ENCODE results near the gene GRM5. TPM values are rescaled to one million over a fixed set of nuclear protein-coding genes. Genes with fewer than 3 reads are reported as not detected.

GRM5 gene
- polyA plus RNA-seq, 2 donors = 0.02 TPM; not detected in 1

- H3K4me1 ChIP-seq (ENCODE audit: control insufficient read depth in 2 of 2, insufficient read depth in 2 of 2, low read length in 1 of 2) = no peaks in the 10 kb centered on the region
- no peak overlapping the region for H3K27ac ChIP-seq (ENCODE audit: low read depth in 2 of 2, low read length in 1 of 2)
- no peaks in the 10 kb centered on the region for H3K27me3 ChIP-seq (ENCODE audit: control insufficient read depth in 1 of 2, insufficient read depth in 2 of 2, low read length in 2 of 2)
- no peaks in the 10 kb centered on the region for H3K36me3 ChIP-seq (ENCODE audit: control insufficient read depth in 2 of 2, insufficient read depth in 2 of 2, low read length in 1 of 2)
- no peaks in the 10 kb centered on the region for H3K9me3 ChIP-seq (ENCODE audit: control insufficient read depth in 2 of 2, insufficient read depth in 1 of 2, low read depth in 1 of 2, low read length in 1 of 2)
- H3K4me3 ChIP-seq (ENCODE audit: low read depth in 1 of 2, low read length in 2 of 2) = no peak overlapping the region
Measured at GRCh38 chr11:88790182-88790581, 275.6 kb downstream of the GRM5 start.

- H3K27me3 ChIP-seq (ENCODE audit: control insufficient read depth in 1 of 2, insufficient read depth in 2 of 2, low read length in 2 of 2) = no peaks in the 10 kb centered on the region
- WGBS, 2 donors = 62 to 70% methylated on average over 4 of the region's 4 CpGs
- no peak overlapping the region for H3K27ac ChIP-seq (ENCODE audit: low read depth in 2 of 2, low read length in 1 of 2)
- no peaks in the 10 kb centered on the region for H3K4me1 ChIP-seq (ENCODE audit: control insufficient read depth in 2 of 2, insufficient read depth in 2 of 2, low read length in 1 of 2)
- no peak overlapping the region for H3K4me3 ChIP-seq (ENCODE audit: low read depth in 1 of 2, low read length in 2 of 2)
- H3K9me3 ChIP-seq (ENCODE audit: control insufficient read depth in 2 of 2, insufficient read depth in 1 of 2, low read depth in 1 of 2, low read length in 1 of 2) = no peaks in the 10 kb centered on the region
- no peaks in the 10 kb centered on the region for H3K36me3 ChIP-seq (ENCODE audit: control insufficient read depth in 2 of 2, insufficient read depth in 2 of 2, low read length in 1 of 2)
Measured at GRCh38 chr11:88779577-88779976, 286.2 kb downstream of the GRM5 start.

- WGBS, 2 donors = 45 to 58% methylated on average over 3 of the region's 3 CpGs
Measured at GRCh38 chr11:88770475-88771079, 295.2 kb downstream of the GRM5 start.

GRCh38 chr11:88744140-88744539, 321.6 kb downstream of the GRM5 start:
- H3K36me3 ChIP-seq (ENCODE audit: control insufficient read depth in 2 of 2, insufficient read depth in 2 of 2, low read length in 1 of 2) = no peaks in the 10 kb centered on the region
- no peaks in the 10 kb centered on the region for H3K9me3 ChIP-seq (ENCODE audit: control insufficient read depth in 2 of 2, insufficient read depth in 1 of 2, low read depth in 1 of 2, low read length in 1 of 2)
- H3K27me3 ChIP-seq (ENCODE audit: control insufficient read depth in 1 of 2, insufficient read depth in 2 of 2, low read length in 2 of 2) = no peaks in the 10 kb centered on the region
- 86 to 91% methylated on average over 4 of the region's 4 CpGs for WGBS, 2 donors
- no peak overlapping the region for H3K4me3 ChIP-seq (ENCODE audit: low read depth in 1 of 2, low read length in 2 of 2)
- H3K27ac ChIP-seq (ENCODE audit: low read depth in 2 of 2, low read length in 1 of 2) = no peak overlapping the region
- no peaks in the 10 kb centered on the region for H3K4me1 ChIP-seq (ENCODE audit: control insufficient read depth in 2 of 2, insufficient read depth in 2 of 2, low read length in 1 of 2)

More at GRCh38 chr11:88770475-88771079, 295.2 kb downstream of the GRM5 start:
- H3K27me3 ChIP-seq (ENCODE audit: control insufficient read depth in 1 of 2, insufficient read depth in 2 of 2, low read length in 2 of 2) = no peaks in the 10 kb centered on the region
- H3K4me3 ChIP-seq (ENCODE audit: low read depth in 1 of 2, low read length in 2 of 2) = no peak overlapping the region
- H3K4me1 ChIP-seq (ENCODE audit: control insufficient read depth in 2 of 2, insufficient read depth in 2 of 2, low read length in 1 of 2) = no peaks in the 10 kb centered on the region
- H3K27ac ChIP-seq (ENCODE audit: low read depth in 2 of 2, low read length in 1 of 2) = no peak overlapping the region
- no peaks in the 10 kb centered on the region for H3K36me3 ChIP-seq (ENCODE audit: control insufficient read depth in 2 of 2, insufficient read depth in 2 of 2, low read length in 1 of 2)
- no peaks in the 10 kb centered on the region for H3K9me3 ChIP-seq (ENCODE audit: control insufficient read depth in 2 of 2, insufficient read depth in 1 of 2, low read depth in 1 of 2, low read length in 1 of 2)

GRCh38 chr11:88739524-88739923, 326.3 kb downstream of the GRM5 start:
- Histone ChIP-seq H3K9me3 (ENCODE audit: control insufficient read depth in 2 of 2, insufficient read depth in 1 of 2, low read depth in 1 of 2, low read length in 1 of 2) (no peaks in the 10 kb centered on the region), H3K27me3 (ENCODE audit: control insufficient read depth in 1 of 2, insufficient read depth in 2 of 2, low read length in 2 of 2) (no peaks in the 10 kb centered on the region)
- WGBS, 2 donors = 74 to 86% methylated on average over 8 of the region's 8 CpGs

GRCh38 chr11:88709567-88709966, 356.2 kb downstream of the GRM5 start:
- no peaks in the 10 kb centered on the region for H3K9me3 ChIP-seq (ENCODE audit: control insufficient read depth in 2 of 2, insufficient read depth in 1 of 2, low read depth in 1 of 2, low read length in 1 of 2)
- H3K27me3 ChIP-seq (ENCODE audit: control insufficient read depth in 1 of 2, insufficient read depth in 2 of 2, low read length in 2 of 2) = no peaks in the 10 kb centered on the region
- H3K27ac ChIP-seq (ENCODE audit: low read depth in 2 of 2, low read length in 1 of 2) = no peak overlapping the region
- 35 to 37% methylated on average over 1 of the region's 1 CpG for WGBS, 2 donors
- no peaks in the 10 kb centered on the region for H3K36me3 ChIP-seq (ENCODE audit: control insufficient read depth in 2 of 2, insufficient read depth in 2 of 2, low read length in 1 of 2)
- no peak overlapping the region for H3K4me3 ChIP-seq (ENCODE audit: low read depth in 1 of 2, low read length in 2 of 2)
- H3K4me1 ChIP-seq (ENCODE audit: control insufficient read depth in 2 of 2, insufficient read depth in 2 of 2, low read length in 1 of 2) = no peaks in the 10 kb centered on the region

More at GRCh38 chr11:88739524-88739923, 326.3 kb downstream of the GRM5 start:
- no peak overlapping the region for H3K4me3 ChIP-seq (ENCODE audit: low read depth in 1 of 2, low read length in 2 of 2)
- H3K27ac ChIP-seq (ENCODE audit: low read depth in 2 of 2, low read length in 1 of 2) = no peak overlapping the region
- H3K4me1 ChIP-seq (ENCODE audit: control insufficient read depth in 2 of 2, insufficient read depth in 2 of 2, low read length in 1 of 2) = no peaks in the 10 kb centered on the region
- no peaks in the 10 kb centered on the region for H3K36me3 ChIP-seq (ENCODE audit: control insufficient read depth in 2 of 2, insufficient read depth in 2 of 2, low read length in 1 of 2)

- H3K4me3 ChIP-seq (ENCODE audit: low read depth in 1 of 2, low read length in 2 of 2) = no peak overlapping the region
- no peaks in the 10 kb centered on the region for H3K36me3 ChIP-seq (ENCODE audit: control insufficient read depth in 2 of 2, insufficient read depth in 2 of 2, low read length in 1 of 2)
- 86 to 87% methylated on average over 1 of the region's 1 CpG for WGBS, 2 donors
- no peak overlapping the region for H3K27ac ChIP-seq (ENCODE audit: low read depth in 2 of 2, low read length in 1 of 2)
- no peaks in the 10 kb centered on the region for H3K4me1 ChIP-seq (ENCODE audit: control insufficient read depth in 2 of 2, insufficient read depth in 2 of 2, low read length in 1 of 2)
- no peaks in the 10 kb centered on the region for H3K9me3 ChIP-seq (ENCODE audit: control insufficient read depth in 2 of 2, insufficient read depth in 1 of 2, low read depth in 1 of 2, low read length in 1 of 2)
- no peaks in the 10 kb centered on the region for H3K27me3 ChIP-seq (ENCODE audit: control insufficient read depth in 1 of 2, insufficient read depth in 2 of 2, low read length in 2 of 2)
Measured at GRCh38 chr11:88704485-88704884, 361.3 kb downstream of the GRM5 start.

- no peak overlapping the region for H3K4me3 ChIP-seq (ENCODE audit: low read depth in 1 of 2, low read length in 2 of 2)
- no peaks in the 10 kb centered on the region for H3K9me3 ChIP-seq (ENCODE audit: control insufficient read depth in 2 of 2, insufficient read depth in 1 of 2, low read depth in 1 of 2, low read length in 1 of 2)
- no peaks in the 10 kb centered on the region for H3K4me1 ChIP-seq (ENCODE audit: control insufficient read depth in 2 of 2, insufficient read depth in 2 of 2, low read length in 1 of 2)
- H3K27me3 ChIP-seq (ENCODE audit: control insufficient read depth in 1 of 2, insufficient read depth in 2 of 2, low read length in 2 of 2) = no peaks in the 10 kb centered on the region
- 78 to 81% methylated on average over 2 of the region's 2 CpGs for WGBS, 2 donors
- H3K27ac ChIP-seq (ENCODE audit: low read depth in 2 of 2, low read length in 1 of 2) = no peak overlapping the region
- H3K36me3 ChIP-seq (ENCODE audit: control insufficient read depth in 2 of 2, insufficient read depth in 2 of 2, low read length in 1 of 2) = no peaks in the 10 kb centered on the region
Measured at GRCh38 chr11:88701816-88702215, 364.0 kb downstream of the GRM5 start.

- 68 to 74% methylated on average over 3 of the region's 3 CpGs for WGBS, 2 donors
- H3K4me1 ChIP-seq (ENCODE audit: control insufficient read depth in 2 of 2, insufficient read depth in 2 of 2, low read length in 1 of 2) = no peaks in the 10 kb centered on the region
- no peaks in the 10 kb centered on the region for H3K27me3 ChIP-seq (ENCODE audit: control insufficient read depth in 1 of 2, insufficient read depth in 2 of 2, low read length in 2 of 2)
Measured at GRCh38 chr11:88697139-88697538, 368.6 kb downstream of the GRM5 start.

GRCh38 chr11:88695689-88696414, 369.9 kb downstream of the GRM5 start:
- 42 to 55% methylated on average over 11 of the region's 11 CpGs for WGBS, 2 donors
- H3K4me3 ChIP-seq (ENCODE audit: low read depth in 1 of 2, low read length in 2 of 2) = no peak overlapping the region
- H3K27me3 ChIP-seq (ENCODE audit: control insufficient read depth in 1 of 2, insufficient read depth in 2 of 2, low read length in 2 of 2) = no peaks in the 10 kb centered on the region
- H3K36me3 ChIP-seq (ENCODE audit: control insufficient read depth in 2 of 2, insufficient read depth in 2 of 2, low read length in 1 of 2) = no peaks in the 10 kb centered on the region
- no peaks in the 10 kb centered on the region for H3K4me1 ChIP-seq (ENCODE audit: control insufficient read depth in 2 of 2, insufficient read depth in 2 of 2, low read length in 1 of 2)
- no peak overlapping the region for H3K27ac ChIP-seq (ENCODE audit: low read depth in 2 of 2, low read length in 1 of 2)
- H3K9me3 ChIP-seq (ENCODE audit: control insufficient read depth in 2 of 2, insufficient read depth in 1 of 2, low read depth in 1 of 2, low read length in 1 of 2) = no peaks in the 10 kb centered on the region

More at GRCh38 chr11:88697139-88697538, 368.6 kb downstream of the GRM5 start:
- Histone ChIP-seq H3K4me3 (ENCODE audit: low read depth in 1 of 2, low read length in 2 of 2) (no peak overlapping the region), H3K36me3 (ENCODE audit: control insufficient read depth in 2 of 2, insufficient read depth in 2 of 2, low read length in 1 of 2) (no peaks in the 10 kb centered on the region), H3K27ac (ENCODE audit: low read depth in 2 of 2, low read length in 1 of 2) (no peak overlapping the region), H3K9me3 (ENCODE audit: control insufficient read depth in 2 of 2, insufficient read depth in 1 of 2, low read depth in 1 of 2, low read length in 1 of 2) (no peaks in the 10 kb centered on the region)

Data from esophagus (tissue), 2 donors.